Measurements from ENCODE around the gene GGT6.

DNA sequence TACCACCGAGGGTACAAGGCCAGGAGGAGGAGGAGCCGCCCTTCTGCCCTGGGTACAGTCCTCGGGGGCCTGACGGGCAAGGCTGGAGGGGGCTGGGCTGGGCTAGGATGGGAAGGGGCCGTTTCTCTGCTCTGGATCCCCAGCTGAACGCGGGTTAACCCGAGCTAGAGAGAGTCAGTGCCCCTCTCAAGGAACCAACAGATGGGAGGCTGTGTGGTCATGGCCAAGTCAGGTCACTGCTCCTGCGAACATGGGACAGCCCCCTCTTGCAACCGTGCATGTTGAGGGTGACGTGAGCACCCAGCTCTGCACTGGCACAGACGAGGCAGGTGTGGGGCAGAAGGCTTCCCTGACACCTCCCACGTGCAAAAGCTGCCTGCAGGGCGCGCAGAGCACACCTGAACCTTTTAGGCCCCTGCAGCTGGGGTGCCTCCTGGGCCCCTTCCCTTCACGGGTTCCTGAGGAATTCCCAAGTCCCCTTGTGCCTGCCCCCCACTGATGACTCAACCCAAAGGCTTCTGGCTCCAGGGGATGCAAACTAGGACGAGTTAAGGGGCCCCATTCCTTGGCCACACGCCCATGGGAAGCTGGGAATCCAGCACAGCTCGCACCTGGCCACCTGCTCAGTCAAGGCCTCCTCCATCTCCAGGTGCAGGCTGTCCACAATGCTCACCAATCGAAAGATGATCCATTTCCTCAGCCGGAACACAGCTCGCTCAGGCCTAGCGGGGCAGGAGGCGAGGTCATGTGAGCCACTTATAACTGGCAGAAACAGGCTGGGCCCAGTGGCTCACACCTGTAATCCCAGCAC is 11.5 kb downstream of the GGT6 start:
- TF ChIP-seq, protein P1, sequence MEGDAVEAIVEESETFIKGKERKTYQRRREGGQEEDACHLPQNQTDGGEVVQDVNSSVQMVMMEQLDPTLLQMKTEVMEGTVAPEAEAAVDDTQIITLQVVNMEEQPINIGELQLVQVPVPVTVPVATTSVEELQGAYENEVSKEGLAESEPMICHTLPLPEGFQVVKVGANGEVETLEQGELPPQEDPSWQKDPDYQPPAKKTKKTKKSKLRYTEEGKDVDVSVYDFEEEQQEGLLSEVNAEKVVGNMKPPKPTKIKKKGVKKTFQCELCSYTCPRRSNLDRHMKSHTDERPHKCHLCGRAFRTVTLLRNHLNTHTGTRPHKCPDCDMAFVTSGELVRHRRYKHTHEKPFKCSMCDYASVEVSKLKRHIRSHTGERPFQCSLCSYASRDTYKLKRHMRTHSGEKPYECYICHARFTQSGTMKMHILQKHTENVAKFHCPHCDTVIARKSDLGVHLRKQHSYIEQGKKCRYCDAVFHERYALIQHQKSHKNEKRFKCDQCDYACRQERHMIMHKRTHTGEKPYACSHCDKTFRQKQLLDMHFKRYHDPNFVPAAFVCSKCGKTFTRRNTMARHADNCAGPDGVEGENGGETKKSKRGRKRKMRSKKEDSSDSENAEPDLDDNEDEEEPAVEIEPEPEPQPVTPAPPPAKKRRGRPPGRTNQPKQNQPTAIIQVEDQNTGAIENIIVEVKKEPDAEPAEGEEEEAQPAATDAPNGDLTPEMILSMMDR (conservative IDR thresholded peaks at IDR 0.05): no peak
- TF ChIP-seq EZH2 (IDR thresholded peaks at IDR 0.05; ENCODE audit: low read depth): no peak
